IMR-90 (cell line): ENCODE measurements around the gene ATG101. TPM values are rescaled to one million over a fixed set of nuclear protein-coding genes. Genes with fewer than 3 reads are reported as not detected.

Experiments
- ATAC-seq: fragments of 200-7000 bp; cut with Tn5 transposase; 2 replicates; pipeline ENCODE4 v1.9.1; 2020; ENCODE audit warnings: low read depth, mild to moderate bottlenecking, moderate library complexity
- BruUV-seq: library from RNA; stranded (reverse); fragments of 400-500 nt; replicated peaks from 2 replicates; lab custom pipeline; 2021; lab: Mats Ljungman, UMichigan
- CTCF ChIA-PET: fragments of 300-600 bp; formaldehyde crosslinking; extraction: SDS; loops from one replicate; lab custom pipeline; 2021; ENCODE audit warnings: antibody characterized with exemption; lab: Yijun Ruan, JAX
- POLR2A ChIA-PET: fragments of 300-600 bp; sonication (Branson Sonifier 250); formaldehyde crosslinking; loops from one replicate; lab custom pipeline; 2022; ENCODE audit warnings: antibody characterized with exemption; ENCODE audit not compliant: unreplicated experiment; lab: Charles Lee
- DNase-seq: peaks from one replicate; pipeline ENCODE4 v3.0.0; 2013
- H2AFZ ChIP-seq: replicated peaks from 2 replicates; pipeline ENCODE3; 2013; ENCODE audit warnings: low read length, mild to moderate bottlenecking; ENCODE audit not compliant: poor library complexity
- H2AK5ac ChIP-seq: 2 replicates; pipeline ENCODE4 v1.6.1; 2013; ENCODE audit warnings: low read depth, low read length, inconsistent platforms
- H2AK9ac ChIP-seq: replicated peaks from 2 replicates; pipeline ENCODE3; 2013; ENCODE audit warnings: mild to moderate bottlenecking, low read depth, low read length, moderate library complexity; ENCODE audit not compliant: poor library complexity
- H2BK120ac ChIP-seq: 2 replicates; pipeline ENCODE4 v1.6.1; 2013; ENCODE audit warnings: low read depth, low read length, inconsistent platforms
- H2BK15ac ChIP-seq: 3 replicates; pipeline ENCODE4 v1.6.1; 2013; ENCODE audit warnings: low read depth, low read length, inconsistent platforms
- H2BK20ac ChIP-seq: 2 replicates; pipeline ENCODE4 v1.6.1; 2013; ENCODE audit warnings: low read depth, mild to moderate bottlenecking, inconsistent platforms, low read length, moderate library complexity
- H2BK5ac ChIP-seq: 2 replicates; pipeline ENCODE4 v1.6.1; 2013; ENCODE audit warnings: mild to moderate bottlenecking, low read depth, low read length, inconsistent platforms; ENCODE audit not compliant: poor library complexity, severe bottlenecking
- H3K14ac ChIP-seq: replicated peaks from 2 replicates; pipeline ENCODE4 v1.6.1; 2013; ENCODE audit warnings: low read depth, low read length, inconsistent platforms
- H3K18ac ChIP-seq: 2 replicates; pipeline ENCODE4 v1.6.1; 2013; ENCODE audit warnings: low read depth, low read length, control low read depth
- H3K23ac ChIP-seq: 2 replicates; pipeline ENCODE4 v1.6.1; 2013; ENCODE audit warnings: low read depth, low read length, inconsistent platforms
- H3K27ac ChIP-seq: 2 replicates; pipeline ENCODE4 v1.5.1; 2013; ENCODE audit warnings: mild to moderate bottlenecking, control low read depth, low read length; ENCODE audit not compliant: insufficient read depth
- H3K27me3 ChIP-seq: 2 replicates; pipeline ENCODE4 v1.6.1; 2013; ENCODE audit warnings: low read length; ENCODE audit not compliant: control insufficient read depth, insufficient read depth
- H3K36me3 ChIP-seq: 2 replicates; pipeline ENCODE4 v1.6.1; 2013; ENCODE audit warnings: low read length, mixed read lengths; ENCODE audit not compliant: control insufficient read depth, insufficient read depth
- H3K4ac ChIP-seq: 2 replicates; pipeline ENCODE4 v1.6.1; 2013; ENCODE audit warnings: low read depth, low read length, inconsistent platforms
- H3K4me1 ChIP-seq: 2 replicates; pipeline ENCODE4 v1.6.1; 2013; ENCODE audit warnings: low read length, mixed read lengths; ENCODE audit not compliant: control insufficient read depth, insufficient read depth
- H3K4me2 ChIP-seq: 2 replicates; pipeline ENCODE4 v1.6.1; 2013; ENCODE audit warnings: low read depth, mild to moderate bottlenecking, control low read depth, low read length, moderate library complexity
- H3K4me3 ChIP-seq: 2 replicates; pipeline ENCODE4 v1.5.1; 2013; ENCODE audit warnings: low read depth, mild to moderate bottlenecking, control low read depth, low read length, moderate library complexity; ENCODE audit not compliant: insufficient read depth
- H3K56ac ChIP-seq: 2 replicates; pipeline ENCODE4 v1.6.1; 2013; ENCODE audit warnings: low read length, inconsistent platforms; ENCODE audit not compliant: insufficient read depth; ENCODE audit errors: extremely low read depth
- H3K79me1 ChIP-seq, 2 experiments: 2 replicates each; pipeline ENCODE4 v1.6.1; 2013; ENCODE audit warnings: low read length in 2 of 2, inconsistent platforms in 1 of 2, low read depth in 1 of 2
- H3K9ac ChIP-seq: 2 replicates; pipeline ENCODE4 v1.6.1; 2013; ENCODE audit warnings: low read depth, low read length, control low read depth
- H3K9me1 ChIP-seq: 2 replicates; pipeline ENCODE4 v1.6.1; 2013; ENCODE audit warnings: low read length, inconsistent platforms; ENCODE audit not compliant: insufficient read depth
- H3K9me3 ChIP-seq: 2 replicates; pipeline ENCODE4 v1.6.1; 2013; ENCODE audit warnings: low read length; ENCODE audit not compliant: control insufficient read depth, insufficient read depth
- H4K20me1 ChIP-seq: 2 replicates; pipeline ENCODE4 v1.6.1; 2013; ENCODE audit warnings: low read length, inconsistent platforms; ENCODE audit not compliant: insufficient read depth
- H4K5ac ChIP-seq: 2 replicates; pipeline ENCODE4 v1.6.1; 2013; ENCODE audit warnings: mild to moderate bottlenecking, low read depth, low read length, control low read depth
- H4K8ac ChIP-seq, 2 experiments: 2 replicates each; pipeline ENCODE4 v1.6.1; 2013; ENCODE audit warnings: low read depth in 2 of 2, low read length in 2 of 2, control low read depth in 1 of 2, inconsistent platforms in 1 of 2
- H4K91ac ChIP-seq: 2 replicates; pipeline ENCODE4 v1.6.1; 2013; ENCODE audit warnings: low read depth, low read length, inconsistent platforms; ENCODE audit not compliant: insufficient read depth
- BHLHE40 ChIP-seq: fragments of 150-350 bp; IDR thresholded peaks from 2 replicates; pipeline ENCODE4 v1.6.1; 2016; ENCODE audit warnings: mild to moderate bottlenecking, low read depth, low read length
- CEBPB ChIP-seq: IDR thresholded peaks from 2 replicates; pipeline ENCODE4 v1.6.1; 2012; ENCODE audit warnings: low read depth, low read length, improper control_type of control experiment
- CHD1 ChIP-seq: IDR thresholded peaks from 2 replicates; pipeline ENCODE4 v1.6.1; 2012; ENCODE audit warnings: low read depth, low read length, improper control_type of control experiment
- FOS ChIP-seq: fragments of 150-350 bp; IDR thresholded peaks from 2 replicates; pipeline ENCODE4 v1.6.1; 2016; ENCODE audit warnings: low read depth, low read length
- MAFK ChIP-seq: IDR thresholded peaks from 2 replicates; pipeline ENCODE4 v1.6.1; 2012; ENCODE audit warnings: low read depth, low read length, improper control_type of control experiment
- MAZ ChIP-seq: IDR thresholded peaks from 2 replicates; pipeline ENCODE4 v1.6.1; 2012; ENCODE audit warnings: low read depth, mild to moderate bottlenecking, low read length, improper control_type of control experiment, moderate library complexity, borderline replicate concordance
- MXI1 ChIP-seq: IDR thresholded peaks from 2 replicates; pipeline ENCODE4 v1.6.1; 2012; ENCODE audit warnings: low read depth, mild to moderate bottlenecking, low read length, moderate library complexity, borderline replicate concordance
- POLR2A ChIP-seq: IDR thresholded peaks from 2 replicates; pipeline ENCODE4 v1.6.1; 2012; ENCODE audit warnings: mild to moderate bottlenecking, low read depth, low read length
- SMC3 ChIP-seq: fragments of 150-350 bp; IDR thresholded peaks from 2 replicates; pipeline ENCODE4 v1.6.1; 2016; ENCODE audit warnings: low read depth, mild to moderate bottlenecking, antibody characterized with exemption, low read length, moderate library complexity
- WGBS, 2 experiments: methylation state at CpG; one replicate each; pipeline versions ENCODE4 v1.1.5 to v1.1.7; 2013; ENCODE audit warnings: missing lambda C conversion rate in 2 of 2; ENCODE audit not compliant: insufficient read length in 1 of 2; ENCODE audit errors: extremely low coverage in 2 of 2; 5-methylcytosine and 5-hydroxymethylcytosine counted together
- dilution Hi-C: fragments of 300-500 bp; cut with HindIII; formaldehyde crosslinking; loops from one replicate; pipeline ENCODE4 v1.14.3; 2018; ENCODE audit warnings: low sequenced_read_pairs; ENCODE audit not compliant: unreplicated experiment
- in situ Hi-C: fragments of 300-500 bp; cut with MboI; formaldehyde crosslinking; loops from 3 replicates; pipeline ENCODE4 v1.14.3; 2019; ENCODE audit warnings: low sequenced_read_pairs, inconsistent platforms, mixed read lengths
- intact Hi-C: fragments of 100-400 bp; cut with micrococcal nuclease; formaldehyde crosslinking; loops from 2 replicates; pipeline ENCODE4 v1.10.0; 2022
- polyA plus RNA-seq, 3 experiments: library from polyadenylated mRNA; depleted of rRNA; stranded (reverse); fragments of >200 nt; gene quantifications; 2 replicates each; pipeline ENCODE4 v1.2.3, GENCODE V29; 2012; ENCODE audit warnings: low replicate concordance in 1 of 3
- total RNA-seq: library from RNA; depleted of rRNA; stranded (reverse); fragments of >200 nt; gene quantifications from 2 replicates; pipeline ENCODE4 v1.2.3, GENCODE V29; 2012
- TF ChIP-seq, protein P1 (sequence below): fragments of 150-350 bp; IDR thresholded peaks from 2 replicates; pipeline ENCODE4 v1.6.1; 2017; ENCODE audit warnings: mild to moderate bottlenecking, antibody characterized with exemption, low read length, low read depth
- TF ChIP-seq, protein P2 (sequence below): conservative IDR thresholded peaks from 2 replicates; pipeline ENCODE4 v1.5.1; 2012; ENCODE audit warnings: mild to moderate bottlenecking, low read depth, low read length, improper control_type of control experiment
- TF ChIP-seq, protein P3 (sequence below): fragments of 150-350 bp; IDR thresholded peaks from 2 replicates; pipeline ENCODE4 v1.6.1; 2016; ENCODE audit warnings: low read depth, mild to moderate bottlenecking, low read length, moderate library complexity, borderline replicate concordance

ATG101 gene
- total and polyA plus RNA-seq, 2 of the 4 experiments (the other 2 are of a cell fraction) = 93.9 to 167 TPM

DNA sequence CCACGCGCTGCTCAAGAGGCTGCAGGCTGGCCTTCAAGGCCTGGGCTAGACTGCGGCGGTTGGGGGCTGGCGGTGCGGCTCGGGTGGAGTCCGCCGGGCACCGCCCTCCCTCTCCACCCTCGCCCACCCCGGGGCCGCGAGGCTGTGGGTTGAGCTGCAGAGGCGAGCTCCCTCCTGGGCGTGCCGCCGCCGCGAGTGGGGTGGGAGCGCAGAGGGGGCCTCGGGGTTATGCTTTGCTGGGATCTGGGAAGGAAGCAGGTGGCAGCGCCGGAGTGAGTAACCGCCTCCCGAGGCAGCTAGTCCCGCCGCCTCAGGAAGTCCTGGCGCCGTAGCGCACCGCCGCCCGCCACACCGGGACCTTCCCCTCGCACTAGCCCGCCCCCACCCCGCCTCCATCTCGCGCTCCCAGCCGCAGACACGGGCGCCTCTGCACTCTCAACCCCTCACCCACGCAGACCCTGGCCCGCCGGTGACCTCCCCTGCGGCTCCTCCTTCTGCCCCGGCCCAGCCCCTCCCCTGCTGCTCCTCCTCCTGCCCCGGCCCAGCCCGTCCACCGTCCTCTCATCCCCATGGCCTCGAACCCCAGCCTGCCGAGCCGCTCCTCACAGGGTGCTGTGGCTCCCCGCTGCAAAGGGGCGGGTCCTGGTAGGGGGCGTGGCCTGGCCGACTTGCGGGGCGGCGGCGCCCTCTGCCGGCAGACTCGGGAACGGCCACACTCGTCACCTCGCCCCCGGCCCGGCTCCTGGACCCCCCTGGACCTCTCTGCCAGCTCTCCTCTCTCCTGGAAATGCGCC is 46.4 kb upstream of the ATG101 start:
- H3K36me3 ChIP-seq = no peaks in the 10 kb centered on the region
- ChIA-PET CTCF (interaction anchor here (0.6 to 8.6 kb wide), 8 partner anchors 9 to 98 kb away, joined by 3 to 128 read pairs (median 4); partner anchors contain the start of gene TAMALIN), POLR2A (interaction anchor here (0.5 to 0.8 kb wide), 2 partner anchors 9 to 25 kb away, joined by 3 to 4 read pairs; no protein-coding TSS in a partner anchor)
- peak overlapping the region; percentile 19 to 94; a peak in 3 of 4 replicates for H4K8ac ChIP-seq
- H2BK120ac ChIP-seq = peak overlapping the region; percentile 87
- H4K20me1 ChIP-seq = no peaks in the 10 kb centered on the region; the same call in 1 of the 2 replicates
- no peaks in the 10 kb centered on the region for H3K9me1 ChIP-seq
- no peak overlapping the region; the same call in 2 of the 3 replicates for H2BK15ac ChIP-seq
- peak overlapping the region; percentile 92 for H2AK9ac ChIP-seq
- peak overlapping the region; percentile 91 for H3K4me2 ChIP-seq
- H3K27me3 ChIP-seq = no peaks in the 10 kb centered on the region
- BruUV-seq = no TSS peak
- H3K4me1 ChIP-seq = peaks cover 6% of the 10 kb centered on the region; the same call in 1 of the 2 replicates
- peak overlapping the region; percentile 33; the same call in 1 of the 2 replicates for H2BK20ac ChIP-seq
- no peak overlapping the region for H3K56ac ChIP-seq
- WGBS, 2 experiments = no CpG with 5 or more reads among the region's 70 CpGs
- peak overlapping the region; percentile 58; the same call in 1 of the 2 replicates for H4K91ac ChIP-seq
- H2AK5ac ChIP-seq = no peak overlapping the region; the same call in 1 of the 2 replicates
- H3K9ac ChIP-seq = no peak overlapping the region
- H2AFZ ChIP-seq = peak overlapping the region; percentile 99
- ATAC-seq = peak; percentile 77
- H3K79me1 ChIP-seq = peaks cover 0 to 3% of the 10 kb centered on the region in 2 experiments; a peak in 1 of 4 replicates
- H3K9me3 ChIP-seq = no peaks in the 10 kb centered on the region
- peak overlapping the region; percentile 86 for H3K14ac ChIP-seq
- dilution Hi-C loops = no loop called here
- peak overlapping the region; percentile 41; the same call in 1 of the 2 replicates for H3K27ac ChIP-seq
- H4K5ac ChIP-seq = peak overlapping the region; percentile 79
- no peak overlapping the region for H3K18ac ChIP-seq
- peak; percentile 56 for DNase-seq
- peak overlapping the region; percentile 52 for H3K4me3 ChIP-seq
- intact Hi-C loops = loop anchor here (5.0 kb wide), 1 partner anchor 131 kb away; no protein-coding TSS in a partner anchor
- H2BK5ac ChIP-seq = no peak overlapping the region
- in situ Hi-C loops = loop anchor here (5.0 kb wide), 1 partner anchor 99 kb away; no protein-coding TSS in a partner anchor
- H3K4ac ChIP-seq = peak overlapping the region; percentile 88
- H3K23ac ChIP-seq = peak overlapping the region; percentile 59; the same call in 1 of the 2 replicates
- no peak for TF ChIP-seq MAFK
- TF ChIP-seq CHD1 = no peak
- peak; percentile 40; the same call in 1 of the 2 replicates for TF ChIP-seq MXI1
- TF ChIP-seq, protein P1, sequence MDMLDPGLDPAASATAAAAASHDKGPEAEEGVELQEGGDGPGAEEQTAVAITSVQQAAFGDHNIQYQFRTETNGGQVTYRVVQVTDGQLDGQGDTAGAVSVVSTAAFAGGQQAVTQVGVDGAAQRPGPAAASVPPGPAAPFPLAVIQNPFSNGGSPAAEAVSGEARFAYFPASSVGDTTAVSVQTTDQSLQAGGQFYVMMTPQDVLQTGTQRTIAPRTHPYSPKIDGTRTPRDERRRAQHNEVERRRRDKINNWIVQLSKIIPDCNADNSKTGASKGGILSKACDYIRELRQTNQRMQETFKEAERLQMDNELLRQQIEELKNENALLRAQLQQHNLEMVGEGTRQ = no peak
- TF ChIP-seq POLR2A = no peak; the same call in none of the 2 replicates
- TF ChIP-seq, protein P2, sequence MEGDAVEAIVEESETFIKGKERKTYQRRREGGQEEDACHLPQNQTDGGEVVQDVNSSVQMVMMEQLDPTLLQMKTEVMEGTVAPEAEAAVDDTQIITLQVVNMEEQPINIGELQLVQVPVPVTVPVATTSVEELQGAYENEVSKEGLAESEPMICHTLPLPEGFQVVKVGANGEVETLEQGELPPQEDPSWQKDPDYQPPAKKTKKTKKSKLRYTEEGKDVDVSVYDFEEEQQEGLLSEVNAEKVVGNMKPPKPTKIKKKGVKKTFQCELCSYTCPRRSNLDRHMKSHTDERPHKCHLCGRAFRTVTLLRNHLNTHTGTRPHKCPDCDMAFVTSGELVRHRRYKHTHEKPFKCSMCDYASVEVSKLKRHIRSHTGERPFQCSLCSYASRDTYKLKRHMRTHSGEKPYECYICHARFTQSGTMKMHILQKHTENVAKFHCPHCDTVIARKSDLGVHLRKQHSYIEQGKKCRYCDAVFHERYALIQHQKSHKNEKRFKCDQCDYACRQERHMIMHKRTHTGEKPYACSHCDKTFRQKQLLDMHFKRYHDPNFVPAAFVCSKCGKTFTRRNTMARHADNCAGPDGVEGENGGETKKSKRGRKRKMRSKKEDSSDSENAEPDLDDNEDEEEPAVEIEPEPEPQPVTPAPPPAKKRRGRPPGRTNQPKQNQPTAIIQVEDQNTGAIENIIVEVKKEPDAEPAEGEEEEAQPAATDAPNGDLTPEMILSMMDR = peak; percentile 96
- TF ChIP-seq, protein P3, sequence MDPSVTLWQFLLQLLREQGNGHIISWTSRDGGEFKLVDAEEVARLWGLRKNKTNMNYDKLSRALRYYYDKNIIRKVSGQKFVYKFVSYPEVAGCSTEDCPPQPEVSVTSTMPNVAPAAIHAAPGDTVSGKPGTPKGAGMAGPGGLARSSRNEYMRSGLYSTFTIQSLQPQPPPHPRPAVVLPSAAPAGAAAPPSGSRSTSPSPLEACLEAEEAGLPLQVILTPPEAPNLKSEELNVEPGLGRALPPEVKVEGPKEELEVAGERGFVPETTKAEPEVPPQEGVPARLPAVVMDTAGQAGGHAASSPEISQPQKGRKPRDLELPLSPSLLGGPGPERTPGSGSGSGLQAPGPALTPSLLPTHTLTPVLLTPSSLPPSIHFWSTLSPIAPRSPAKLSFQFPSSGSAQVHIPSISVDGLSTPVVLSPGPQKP = no peak
- TF ChIP-seq BHLHE40 = no peak
- peak; percentile 63; the same call in 1 of the 2 replicates for TF ChIP-seq MAZ
- peak; percentile 73 for TF ChIP-seq SMC3
- no peak for TF ChIP-seq FOS
- TF ChIP-seq CEBPB = no peak
